GM18517 (cell line): ENCODE results near the gene MSRB3.
"Not testable (repeated sequence)": the region's sequence is repeated elsewhere in the genome, so short reads cannot be mapped to it uniquely, and the experiment has no call there.

Experiments
- ATAC-seq: cut with Tn5 transposase; IDR thresholded peaks from one replicate; pipeline ENCODE4 v1.9.1; 2021; ENCODE audit warnings: mild to moderate bottlenecking, moderate library complexity; ENCODE audit not compliant: unreplicated experiment

The MSRB3 gene

DNA sequence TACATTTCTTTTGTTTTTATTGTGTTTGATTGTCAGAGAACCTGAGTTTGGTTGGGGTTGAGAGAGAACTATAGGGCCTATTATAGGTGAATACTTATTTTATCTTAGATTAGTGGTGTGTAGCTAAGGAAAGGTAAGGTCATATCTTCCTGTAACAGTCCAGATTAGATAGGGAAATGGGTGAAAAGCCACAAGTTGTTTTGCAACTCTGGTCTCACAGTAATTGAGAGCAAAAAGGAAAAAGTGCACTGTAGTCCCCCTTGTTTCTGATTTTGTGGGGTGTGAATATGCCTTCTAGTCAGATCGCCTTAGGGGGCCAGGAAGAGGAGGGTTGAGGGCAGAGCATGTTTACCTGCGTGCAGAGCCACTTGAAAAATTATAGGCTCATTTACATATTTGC, 8.9 kb downstream of the MSRB3 start:
- ATAC-seq = no peak

DNA sequence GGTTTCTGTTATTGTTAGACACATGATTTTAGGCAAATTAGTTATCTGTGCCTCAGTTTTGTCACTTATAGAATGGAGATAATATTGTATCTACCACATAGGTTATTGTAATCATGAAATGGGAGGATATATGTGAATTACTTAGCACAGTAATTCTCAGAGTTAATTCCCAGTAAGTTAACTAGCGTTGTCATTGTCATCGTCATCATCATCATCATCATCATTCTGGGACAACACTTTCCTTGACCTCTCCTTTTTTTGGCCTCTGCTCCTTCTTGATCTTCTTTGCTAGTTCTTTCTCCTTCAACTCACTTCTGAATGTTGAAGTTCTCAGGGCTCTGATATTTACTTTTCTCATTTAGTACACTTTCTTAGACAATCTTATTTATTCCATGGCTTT, 13.8 kb downstream of the MSRB3 start:
- ATAC-seq = no peak

DNA sequence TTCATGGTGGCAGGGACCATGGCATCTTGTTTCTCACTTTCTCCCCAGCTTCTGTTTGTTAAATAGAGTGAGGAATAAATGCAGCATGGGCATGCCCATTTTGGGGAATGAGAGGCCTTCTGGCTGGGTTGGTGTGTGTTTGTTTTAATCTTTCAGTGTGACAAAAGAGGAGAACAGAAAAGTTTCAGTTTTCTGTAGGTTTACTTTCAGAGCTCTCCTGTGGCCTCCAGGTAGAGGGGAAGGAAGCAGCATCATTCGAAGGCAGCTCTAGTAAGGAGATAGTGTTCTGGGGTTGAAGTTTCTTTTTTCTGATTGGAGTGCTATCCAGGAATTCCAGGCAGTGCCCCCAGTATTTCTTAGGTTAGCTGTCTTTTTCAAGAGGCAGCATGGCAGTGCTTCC, 15.3 kb downstream of the MSRB3 start:
- ATAC-seq = no peak

- no peak for ATAC-seq
Measured at GRCh38 chr12:65294641-65295262, 16.3 kb downstream of the MSRB3 start.

GRCh38 chr12:65296508-65297265, 18.2 kb downstream of the MSRB3 start:
- ATAC-seq = no peak

DNA sequence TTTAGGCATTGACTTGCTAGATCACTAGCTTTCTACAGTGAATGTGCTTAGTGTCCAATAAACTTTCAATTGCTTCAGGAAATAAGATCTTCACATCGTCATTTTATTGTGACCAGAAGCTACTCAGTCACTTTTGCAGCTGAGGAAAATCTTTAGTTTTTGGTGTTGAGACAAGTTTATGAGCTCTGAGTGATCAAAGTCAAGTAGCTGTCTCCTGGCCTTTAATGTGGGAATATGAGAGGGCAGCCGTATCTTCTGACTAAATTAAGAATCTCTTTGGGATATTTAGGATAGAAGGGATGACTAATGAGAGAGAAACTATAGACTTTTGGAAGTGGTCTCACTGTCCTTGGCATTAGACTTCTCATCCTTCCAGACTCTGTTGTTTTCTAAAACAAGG, 21.6 kb downstream of the MSRB3 start:
- ATAC-seq = no peak

- ATAC-seq = no peak
Measured at GRCh38 chr12:65300679-65301349, 22.3 kb downstream of the MSRB3 start.

GRCh38 chr12:65302891-65303290, 24.4 kb downstream of the MSRB3 start:
- ATAC-seq = no peak

DNA sequence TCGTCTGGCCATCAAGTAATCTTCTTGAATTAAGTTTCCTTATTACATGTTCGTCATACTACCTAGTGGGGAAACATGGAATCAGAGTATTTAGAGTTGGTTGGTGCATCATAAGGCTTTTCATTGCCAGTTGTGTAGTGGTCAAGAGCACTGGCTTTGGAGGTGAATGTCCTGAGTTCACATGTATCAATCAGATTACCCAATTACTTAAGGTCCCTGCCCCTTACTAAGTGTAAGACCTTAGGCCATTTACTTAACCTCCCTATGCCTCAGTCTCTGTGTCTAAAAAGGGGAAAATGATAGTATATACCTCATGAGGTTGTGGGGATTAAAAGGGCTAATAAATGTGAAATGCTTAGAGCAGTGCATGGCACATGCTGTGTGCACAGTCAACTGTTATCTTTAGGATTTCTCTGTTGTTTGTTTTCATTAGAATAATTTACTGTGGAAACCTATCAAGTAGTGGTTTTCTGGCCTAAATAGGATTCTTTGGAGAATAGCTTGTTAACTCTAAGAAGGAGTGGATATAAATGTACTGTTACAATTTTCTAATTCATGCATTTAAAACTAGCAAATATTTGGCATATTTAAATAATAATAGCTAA, 27.0 kb downstream of the MSRB3 start:
- no peak for ATAC-seq

GRCh38 chr12:65306366-65307168, 28.1 kb downstream of the MSRB3 start:
- no peak for ATAC-seq

- ATAC-seq = no peak
Measured at GRCh38 chr12:65307169-65307501, 28.7 kb downstream of the MSRB3 start.

DNA sequence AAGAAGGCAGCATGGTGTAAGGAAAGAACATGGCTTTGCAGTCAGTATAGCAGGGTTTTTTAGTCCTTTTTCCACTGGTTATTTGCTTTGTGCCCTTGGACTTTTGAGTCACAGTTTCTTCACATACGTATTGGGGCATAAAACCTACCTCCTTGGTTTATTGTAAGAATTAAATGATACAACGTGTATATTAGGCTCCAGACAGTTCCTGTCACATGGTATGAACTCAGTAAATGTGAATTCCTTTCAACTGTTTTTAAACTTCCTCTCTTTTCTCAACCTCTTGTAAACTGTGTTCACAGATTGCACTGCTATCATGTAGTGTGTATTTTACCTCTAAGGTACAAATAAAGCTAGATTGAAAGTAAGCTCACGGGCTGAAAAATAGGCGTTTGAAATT, 29.5 kb downstream of the MSRB3 start:
- no peak for ATAC-seq

DNA sequence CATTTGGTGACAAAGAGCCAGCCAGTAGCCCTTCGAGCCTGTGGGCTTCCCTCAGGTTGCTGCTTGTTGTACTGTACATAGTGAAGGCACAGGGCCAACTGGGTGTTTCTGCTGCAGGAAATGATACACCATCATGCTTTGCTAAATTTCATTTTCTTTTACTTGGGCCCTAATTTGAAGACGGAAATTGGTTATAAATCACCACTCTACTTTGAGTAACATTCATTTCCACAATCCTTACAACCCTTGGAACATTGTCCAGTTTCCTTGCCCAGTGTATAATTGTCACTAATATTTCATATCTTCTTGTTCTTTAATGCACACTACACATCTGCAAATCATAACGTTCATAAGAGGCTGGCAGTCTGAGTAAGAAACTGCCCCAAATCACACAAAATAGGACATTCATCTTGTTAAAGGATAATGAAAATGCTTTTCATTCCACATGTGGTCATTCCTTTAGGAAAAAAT, 30.2 kb downstream of the MSRB3 start:
- no peak for ATAC-seq

DNA sequence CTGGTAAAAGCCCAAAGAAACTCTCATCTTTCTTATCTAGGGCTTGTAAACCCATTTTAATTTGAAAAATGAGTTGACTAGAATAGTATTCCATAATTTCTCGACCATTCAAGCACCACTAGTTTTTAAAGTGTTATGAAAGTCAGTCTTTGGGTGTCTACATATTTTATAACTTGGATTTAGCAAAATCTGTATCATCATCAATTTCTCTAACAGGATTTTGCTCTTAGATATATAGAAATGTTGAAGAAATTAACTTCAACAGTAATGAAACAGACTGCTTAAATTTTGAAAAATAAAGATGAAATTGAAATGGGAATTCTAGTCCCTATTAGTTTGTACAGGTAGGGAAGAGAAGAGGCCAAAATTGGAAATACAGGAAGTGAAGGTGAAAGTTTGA, 32.8 kb downstream of the MSRB3 start:
- no peak for ATAC-seq

- ATAC-seq = no peak
Measured at GRCh38 chr12:65313719-65314317, 35.3 kb downstream of the MSRB3 start.

GRCh38 chr12:65315238-65315637, 36.8 kb downstream of the MSRB3 start:
- ATAC-seq = not testable (repeated sequence)

GRCh38 chr12:65318186-65318685, 39.8 kb downstream of the MSRB3 start:
- no peak for ATAC-seq

- no peak for ATAC-seq
Measured at GRCh38 chr12:65319688-65320200, 41.3 kb downstream of the MSRB3 start.

- ATAC-seq = no peak
Measured at GRCh38 chr12:65323070-65323469, 44.6 kb downstream of the MSRB3 start.

- ATAC-seq = no peak
Measured at GRCh38 chr12:65324056-65324455, 45.6 kb downstream of the MSRB3 start.
